SU-DHL-6 (cell line): ENCODE results near the gene CRISPLD2.

Source experiments
- EZH2phosphoT487 ChIP-seq: fragments of 200-600 bp; sonication (generic), shearing (Covaris generic); conservative IDR thresholded peaks from 2 replicates; pipeline ENCODE4 v1.6.1; 2018; ENCODE audit warnings: mild to moderate bottlenecking, antibody characterized with exemption, low read length, moderate library complexity, mixed read lengths
- TF ChIP-seq, protein P1 (sequence below): fragments of 200-600 bp; sonication (generic); IDR thresholded peaks from one replicate; pipeline ENCODE4 v1.5.1; 2017; ENCODE audit warnings: antibody characterized with exemption, mild to moderate bottlenecking, low read length, moderate library complexity; ENCODE audit not compliant: insufficient read depth, poor library complexity, severe bottlenecking

DNA sequence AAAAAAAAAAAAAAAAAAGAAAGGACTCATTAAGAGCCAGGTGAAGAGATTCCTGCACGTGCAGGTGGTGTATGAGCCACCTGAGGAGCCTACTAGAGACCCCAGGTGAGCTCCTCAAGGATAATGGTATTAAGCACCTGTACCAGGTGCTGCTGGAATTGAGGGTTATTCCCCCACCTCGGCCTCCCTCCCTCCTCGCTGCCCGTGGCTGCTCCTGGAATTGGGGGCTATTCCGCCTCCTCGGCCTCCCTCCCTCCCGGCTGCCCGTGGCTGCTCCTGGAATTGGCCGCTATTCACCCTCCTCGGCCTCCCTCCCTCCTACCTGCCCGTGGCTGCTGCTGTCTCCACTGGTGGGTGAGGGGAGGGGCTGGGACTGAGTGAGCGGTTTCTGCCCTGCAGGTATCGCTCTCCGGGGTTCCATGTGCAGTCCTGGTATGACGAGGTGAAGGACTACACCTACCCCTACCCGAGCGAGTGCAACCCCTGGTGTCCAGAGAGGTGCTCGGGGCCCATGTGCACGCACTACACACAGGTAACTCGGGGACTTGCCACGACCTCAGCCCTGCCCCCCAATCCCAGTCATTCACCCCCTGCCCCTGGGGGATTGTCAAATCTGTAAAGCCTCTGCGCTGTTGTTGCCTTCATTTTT lies 29.3 kb downstream of the CRISPLD2 start:
- TF ChIP-seq, protein P1, sequence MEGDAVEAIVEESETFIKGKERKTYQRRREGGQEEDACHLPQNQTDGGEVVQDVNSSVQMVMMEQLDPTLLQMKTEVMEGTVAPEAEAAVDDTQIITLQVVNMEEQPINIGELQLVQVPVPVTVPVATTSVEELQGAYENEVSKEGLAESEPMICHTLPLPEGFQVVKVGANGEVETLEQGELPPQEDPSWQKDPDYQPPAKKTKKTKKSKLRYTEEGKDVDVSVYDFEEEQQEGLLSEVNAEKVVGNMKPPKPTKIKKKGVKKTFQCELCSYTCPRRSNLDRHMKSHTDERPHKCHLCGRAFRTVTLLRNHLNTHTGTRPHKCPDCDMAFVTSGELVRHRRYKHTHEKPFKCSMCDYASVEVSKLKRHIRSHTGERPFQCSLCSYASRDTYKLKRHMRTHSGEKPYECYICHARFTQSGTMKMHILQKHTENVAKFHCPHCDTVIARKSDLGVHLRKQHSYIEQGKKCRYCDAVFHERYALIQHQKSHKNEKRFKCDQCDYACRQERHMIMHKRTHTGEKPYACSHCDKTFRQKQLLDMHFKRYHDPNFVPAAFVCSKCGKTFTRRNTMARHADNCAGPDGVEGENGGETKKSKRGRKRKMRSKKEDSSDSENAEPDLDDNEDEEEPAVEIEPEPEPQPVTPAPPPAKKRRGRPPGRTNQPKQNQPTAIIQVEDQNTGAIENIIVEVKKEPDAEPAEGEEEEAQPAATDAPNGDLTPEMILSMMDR: no peak
- TF ChIP-seq EZH2phosphoT487: no peak
